ENCODE measurements around the gene WARS2. TPM values are rescaled to one million over a fixed set of nuclear protein-coding genes. Genes with fewer than 3 reads are reported as not detected.

The WARS2 gene
- total and polyA plus RNA-seq, 7 donors: 8.4 to 18.8 (median 10.9) TPM

- WGBS, 2 donors: 33 to 81% methylated on average over 1 of the region's 1 CpG
These were observed 112.7 kb downstream of the WARS2 start for GRCh38 chr1:119027759-119028158.

GRCh38 chr1:119026956-119027355, 113.5 kb downstream of the WARS2 start:
- no peaks in the 10 kb centered on the region for H3K9me3 ChIP-seq
- no peaks in the 10 kb centered on the region for H3K27me3 ChIP-seq
- no peak overlapping the region for H3K27ac ChIP-seq
- intact Hi-C loops (cut with DNase I): no loop called here
- peaks cover 0 to 10% (median 2%) of the 10 kb centered on the region in 4 donors for H3K36me3 ChIP-seq
- no peak overlapping the region for H3K4me3 ChIP-seq
- DNase-seq: no peak
- WGBS, 2 donors: 89 to 93% methylated on average over 5 of the region's 5 CpGs
- TF ChIP-seq, protein P1, sequence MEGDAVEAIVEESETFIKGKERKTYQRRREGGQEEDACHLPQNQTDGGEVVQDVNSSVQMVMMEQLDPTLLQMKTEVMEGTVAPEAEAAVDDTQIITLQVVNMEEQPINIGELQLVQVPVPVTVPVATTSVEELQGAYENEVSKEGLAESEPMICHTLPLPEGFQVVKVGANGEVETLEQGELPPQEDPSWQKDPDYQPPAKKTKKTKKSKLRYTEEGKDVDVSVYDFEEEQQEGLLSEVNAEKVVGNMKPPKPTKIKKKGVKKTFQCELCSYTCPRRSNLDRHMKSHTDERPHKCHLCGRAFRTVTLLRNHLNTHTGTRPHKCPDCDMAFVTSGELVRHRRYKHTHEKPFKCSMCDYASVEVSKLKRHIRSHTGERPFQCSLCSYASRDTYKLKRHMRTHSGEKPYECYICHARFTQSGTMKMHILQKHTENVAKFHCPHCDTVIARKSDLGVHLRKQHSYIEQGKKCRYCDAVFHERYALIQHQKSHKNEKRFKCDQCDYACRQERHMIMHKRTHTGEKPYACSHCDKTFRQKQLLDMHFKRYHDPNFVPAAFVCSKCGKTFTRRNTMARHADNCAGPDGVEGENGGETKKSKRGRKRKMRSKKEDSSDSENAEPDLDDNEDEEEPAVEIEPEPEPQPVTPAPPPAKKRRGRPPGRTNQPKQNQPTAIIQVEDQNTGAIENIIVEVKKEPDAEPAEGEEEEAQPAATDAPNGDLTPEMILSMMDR (IDR thresholded peaks at IDR 0.05): no peak
- no peak for TF ChIP-seq POLR2A (IDR thresholded peaks at IDR 0.05)
- TF ChIP-seq POLR2AphosphoS5 (IDR thresholded peaks at IDR 0.05): no peak
- TF ChIP-seq EP300 (IDR thresholded peaks at IDR 0.05): no peak
- H3K4me1 ChIP-seq: no peaks in the 10 kb centered on the region

More at GRCh38 chr1:119027759-119028158, 112.7 kb downstream of the WARS2 start:
- H3K4me1 ChIP-seq: no peaks in the 10 kb centered on the region
- H3K9me3 ChIP-seq: no peaks in the 10 kb centered on the region
- intact Hi-C loops (cut with DNase I): no loop called here
- H3K36me3 ChIP-seq: peaks cover 0 to 18% (median 4%) of the 10 kb centered on the region in 4 donors
- no peak for DNase-seq
- TF ChIP-seq POLR2A (IDR thresholded peaks at IDR 0.05) (no peak), POLR2AphosphoS5 (IDR thresholded peaks at IDR 0.05) (no peak), EP300 (IDR thresholded peaks at IDR 0.05) (no peak)
- TF ChIP-seq, protein P1 (IDR thresholded peaks at IDR 0.05): no peak
- H3K27ac ChIP-seq: no peak overlapping the region
- no peaks in the 10 kb centered on the region for H3K27me3 ChIP-seq
- no peak overlapping the region for H3K4me3 ChIP-seq

DNA sequence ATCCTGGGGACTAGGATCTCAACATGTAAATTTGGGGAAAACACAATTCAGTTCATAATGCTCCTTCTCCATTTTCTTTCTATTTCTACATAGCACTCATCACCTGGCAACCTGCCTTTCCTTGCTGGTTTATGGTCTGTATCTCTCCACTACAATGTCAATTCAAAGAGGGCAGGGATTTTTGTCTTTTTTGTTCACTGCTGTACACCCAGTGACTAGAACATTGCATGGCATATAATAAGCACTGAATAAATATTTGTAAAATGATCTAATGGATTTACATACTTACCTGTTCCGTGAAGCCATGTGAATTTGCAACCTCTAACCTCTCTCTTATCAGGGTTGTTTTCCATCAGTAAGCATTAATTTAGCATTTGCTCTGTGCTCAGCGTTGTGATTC, 124.9 kb downstream of the WARS2 start:
- Histone ChIP-seq H3K27ac (no peak overlapping the region), H3K36me3 (no peaks in the 10 kb centered on the region), H3K27me3 (peaks cover 0 to 3% (median under 1%) of the 10 kb centered on the region in 3 donors), H3K9me3 (no peaks in the 10 kb centered on the region), H3K4me1 (no peaks in the 10 kb centered on the region), H3K4me3 (no peak overlapping the region)
- 47 to 79% methylated on average over 2 of the region's 2 CpGs for WGBS, 2 donors
- no peak for DNase-seq
- TF ChIP-seq EP300 (IDR thresholded peaks at IDR 0.05): no peak
- intact Hi-C loops (cut with DNase I): no loop called here

- H3K9me3 ChIP-seq: no peaks in the 10 kb centered on the region
- 78 to 85% methylated on average over 5 of the region's 5 CpGs for WGBS, 2 donors
- no peak overlapping the region for H3K27ac ChIP-seq
- no peak for DNase-seq
- TF ChIP-seq POLR2AphosphoS5 (IDR thresholded peaks at IDR 0.05): no peak
- TF ChIP-seq POLR2A (IDR thresholded peaks at IDR 0.05): no peak
- TF ChIP-seq, protein P1 (IDR thresholded peaks at IDR 0.05): no peak
- no peak for TF ChIP-seq EP300 (IDR thresholded peaks at IDR 0.05)
- H3K4me1 ChIP-seq: peaks cover 0 to 19% (median 15%) of the 10 kb centered on the region in 4 donors
- H3K27me3 ChIP-seq: peaks cover 10 to 32% (median 29%) of the 10 kb centered on the region in 3 donors
- H3K36me3 ChIP-seq: no peaks in the 10 kb centered on the region
- no peak overlapping the region for H3K4me3 ChIP-seq
- intact Hi-C loops (cut with DNase I): no loop called here
These were observed 128.1 kb downstream of the WARS2 start for GRCh38 chr1:119012383-119012782.

DNA sequence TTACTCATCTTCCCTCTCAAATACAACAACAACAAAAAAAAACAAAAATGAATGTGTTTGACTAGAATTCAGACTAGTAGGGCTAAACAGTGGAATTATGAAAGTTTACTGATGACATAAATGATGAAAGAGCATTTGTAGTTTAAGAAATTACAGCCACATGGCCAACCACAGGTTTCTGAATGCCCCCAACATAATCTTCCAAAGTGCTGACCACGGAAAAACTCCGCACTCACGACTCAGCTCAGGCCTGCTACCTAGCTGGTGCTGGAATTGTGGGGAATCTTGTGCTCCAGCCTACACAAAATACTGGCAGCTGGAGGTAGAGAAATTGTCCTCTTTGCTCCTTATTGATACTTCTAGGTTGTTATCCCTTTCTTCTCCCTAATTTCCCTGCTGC, 128.7 kb downstream of the WARS2 start:
- TF ChIP-seq, protein P1 (IDR thresholded peaks at IDR 0.05): no peak
- TF ChIP-seq POLR2AphosphoS5 (IDR thresholded peaks at IDR 0.05): no peak
- TF ChIP-seq EP300 (IDR thresholded peaks at IDR 0.05): no peak
- no peak for TF ChIP-seq POLR2A (IDR thresholded peaks at IDR 0.05)
- intact Hi-C loops (cut with DNase I): no loop called here
- H3K4me3 ChIP-seq: no peak overlapping the region
- H3K27ac ChIP-seq: no peak overlapping the region
- H3K9me3 ChIP-seq: peaks cover 0 to 2% (median 0%) of the 10 kb centered on the region in 4 donors
- no peaks in the 10 kb centered on the region for H3K36me3 ChIP-seq
- peaks cover 17 to 39% (median 36%) of the 10 kb centered on the region in 3 donors for H3K27me3 ChIP-seq
- DNase-seq: no peak
- WGBS, 2 donors: 90 to 94% methylated on average over 3 of the region's 3 CpGs
- peaks cover 0 to 26% (median 21%) of the 10 kb centered on the region in 4 donors for H3K4me1 ChIP-seq

Data from sigmoid colon (tissue), 7 donors.